GM23248 (cell line): ENCODE measurements around the gene DNAJC1.

Experiments used
- EZH2 ChIP-seq: fragments of 200-600 bp; sonication (generic); IDR thresholded peaks from 2 replicates; pipeline ENCODE4 v1.6.1; 2018; ENCODE audit warnings: antibody characterized with exemption, mild to moderate bottlenecking; ENCODE audit not compliant: insufficient read depth, poor library complexity, severe bottlenecking
- EZH2phosphoT487 ChIP-seq: fragments of 200-600 bp; sonication (generic); IDR thresholded peaks from 2 replicates; pipeline ENCODE4 v1.6.1; 2018; ENCODE audit warnings: antibody characterized with exemption, moderate library complexity, mild to moderate bottlenecking, low read depth; ENCODE audit not compliant: insufficient read depth

GRCh38 chr10:21926949-21927348 is 76.6 kb downstream of the DNAJC1 start:
- TF ChIP-seq EZH2phosphoT487 (no peak), EZH2 (no peak)
